Esophagus squamous epithelium (tissue), 5 donors: ENCODE results near the gene HMCN2. TPM values are rescaled to one million over a fixed set of nuclear protein-coding genes. Genes with fewer than 3 reads are reported as not detected.

Experiments used
- DNase-seq: peaks from one replicate; lab custom pipeline; 2025; lab: John Stamatoyannopoulos, UW
- H3K27ac ChIP-seq, 4 donors: fragments of 200-600 bp; sonication (generic); one replicate each; pipeline ENCODE4 v1.5.1; 2016 to 2019; ENCODE audit warnings: mild to moderate bottlenecking in 1 of 4
- H3K27me3 ChIP-seq, 4 donors: fragments of 200-600 bp; sonication (generic); 1 replicate in 3 of 4; 2 replicates in 1 of 4; pipeline versions ENCODE4 v1.5.1 to v1.6.0; 2017 to 2021; ENCODE audit warnings: antibody characterized with exemption in 1 of 4
- H3K36me3 ChIP-seq, 3 donors: fragments of 200-600 bp; sonication (generic); one replicate each; pipeline ENCODE4 v1.5.1; 2016 to 2019
- H3K4me1 ChIP-seq, 3 donors: fragments of 200-600 bp; sonication (generic); one replicate each; pipeline ENCODE4 v1.5.1; 2017 to 2019
- H3K4me3 ChIP-seq, 4 donors: fragments of 200-600 bp; sonication (generic); 1 replicate in 3 of 4; 2 replicates in 1 of 4; pipeline ENCODE4 v1.5.1; 2016 to 2019; ENCODE audit warnings: mild to moderate bottlenecking in 2 of 4, moderate library complexity in 1 of 4
- H3K9me3 ChIP-seq, 3 donors: fragments of 200-600 bp; sonication (generic); one replicate each; pipeline ENCODE4 v1.5.1; 2016 to 2019
- POLR2A ChIP-seq, 4 donors: fragments of 450-650 bp; IDR thresholded peaks; one replicate each; pipeline ENCODE4 v1.6.1; 2017; ENCODE audit warnings: antibody characterized with exemption in 4 of 4, mild to moderate bottlenecking in 4 of 4, moderate library complexity in 3 of 4
- WGBS, 2 donors: methylation state at CpG; one replicate each; pipeline ENCODE4 v1.1.5; 2018; 5-methylcytosine and 5-hydroxymethylcytosine counted together
- intact Hi-C: fragments of 100-400 bp; cut with DNase I; formaldehyde crosslinking; loops from one replicate; pipeline ENCODE4 v1.15.0; 2022
- total RNA-seq, 4 donors: library from RNA; depleted of rRNA; stranded (reverse); fragments of >200 nt; gene quantifications; one replicate each; pipeline ENCODE4 v1.1.0, GENCODE V29; 2016
- TF ChIP-seq, protein P1 (sequence below), 6 experiments: fragments of 450-650 bp in 4 of 6; fragments of 200-600 bp in 2 of 6; sonication (generic) in 2 of 6; IDR thresholded peaks; one replicate each; pipeline ENCODE4 v1.5.1; 2016 to 2019; ENCODE audit warnings: antibody characterized with exemption in 6 of 6, mild to moderate bottlenecking in 4 of 6, moderate library complexity in 4 of 6
- donor health status: DM: yes; HTN: yes; CAD: no.

Gene HMCN2
- total RNA-seq, 4 donors from 2014 or later = 0.53 to 4.8 (median 0.78) TPM

DNA sequence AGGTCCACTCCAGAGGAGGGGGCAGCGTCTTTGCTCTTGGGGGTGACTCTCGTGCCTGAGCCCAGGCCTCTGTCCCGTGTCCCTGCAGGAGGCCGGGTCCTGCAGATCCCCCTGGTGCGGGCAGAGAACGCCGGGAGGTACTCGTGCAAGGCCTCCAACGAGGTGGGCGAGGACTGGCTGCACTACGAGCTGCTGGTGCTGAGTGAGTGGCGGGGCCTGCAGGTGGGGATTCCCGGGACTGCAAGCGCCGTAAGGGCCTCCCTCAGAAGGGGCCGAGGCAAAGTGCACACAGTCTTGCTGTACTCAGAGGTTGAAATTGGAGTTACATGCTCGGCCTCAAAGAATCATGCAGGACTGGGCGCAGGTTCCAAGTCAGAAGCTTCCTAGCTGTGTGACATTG lies 116.5 kb downstream of the HMCN2 start:
- H3K27ac ChIP-seq = no peak overlapping the region
- no peaks in the 10 kb centered on the region for H3K4me1 ChIP-seq
- H3K27me3 ChIP-seq = peaks cover 0 to 40% (median 0%) of the 10 kb centered on the region in 4 donors
- intact Hi-C loops = no loop called here
- H3K4me3 ChIP-seq = no peak overlapping the region
- no peaks in the 10 kb centered on the region for H3K36me3 ChIP-seq
- H3K9me3 ChIP-seq = no peaks in the 10 kb centered on the region
- no peak for TF ChIP-seq POLR2A (IDR thresholded peaks at IDR 0.05)
- TF ChIP-seq, protein P1, sequence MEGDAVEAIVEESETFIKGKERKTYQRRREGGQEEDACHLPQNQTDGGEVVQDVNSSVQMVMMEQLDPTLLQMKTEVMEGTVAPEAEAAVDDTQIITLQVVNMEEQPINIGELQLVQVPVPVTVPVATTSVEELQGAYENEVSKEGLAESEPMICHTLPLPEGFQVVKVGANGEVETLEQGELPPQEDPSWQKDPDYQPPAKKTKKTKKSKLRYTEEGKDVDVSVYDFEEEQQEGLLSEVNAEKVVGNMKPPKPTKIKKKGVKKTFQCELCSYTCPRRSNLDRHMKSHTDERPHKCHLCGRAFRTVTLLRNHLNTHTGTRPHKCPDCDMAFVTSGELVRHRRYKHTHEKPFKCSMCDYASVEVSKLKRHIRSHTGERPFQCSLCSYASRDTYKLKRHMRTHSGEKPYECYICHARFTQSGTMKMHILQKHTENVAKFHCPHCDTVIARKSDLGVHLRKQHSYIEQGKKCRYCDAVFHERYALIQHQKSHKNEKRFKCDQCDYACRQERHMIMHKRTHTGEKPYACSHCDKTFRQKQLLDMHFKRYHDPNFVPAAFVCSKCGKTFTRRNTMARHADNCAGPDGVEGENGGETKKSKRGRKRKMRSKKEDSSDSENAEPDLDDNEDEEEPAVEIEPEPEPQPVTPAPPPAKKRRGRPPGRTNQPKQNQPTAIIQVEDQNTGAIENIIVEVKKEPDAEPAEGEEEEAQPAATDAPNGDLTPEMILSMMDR (IDR thresholded peaks at IDR 0.05) = no peak
- WGBS, 2 donors = 80% methylated on average over 1 of the region's 18 CpGs; no CpG with 5 or more reads in 1 of the 2 donors
- DNase-seq = no peak

DNA sequence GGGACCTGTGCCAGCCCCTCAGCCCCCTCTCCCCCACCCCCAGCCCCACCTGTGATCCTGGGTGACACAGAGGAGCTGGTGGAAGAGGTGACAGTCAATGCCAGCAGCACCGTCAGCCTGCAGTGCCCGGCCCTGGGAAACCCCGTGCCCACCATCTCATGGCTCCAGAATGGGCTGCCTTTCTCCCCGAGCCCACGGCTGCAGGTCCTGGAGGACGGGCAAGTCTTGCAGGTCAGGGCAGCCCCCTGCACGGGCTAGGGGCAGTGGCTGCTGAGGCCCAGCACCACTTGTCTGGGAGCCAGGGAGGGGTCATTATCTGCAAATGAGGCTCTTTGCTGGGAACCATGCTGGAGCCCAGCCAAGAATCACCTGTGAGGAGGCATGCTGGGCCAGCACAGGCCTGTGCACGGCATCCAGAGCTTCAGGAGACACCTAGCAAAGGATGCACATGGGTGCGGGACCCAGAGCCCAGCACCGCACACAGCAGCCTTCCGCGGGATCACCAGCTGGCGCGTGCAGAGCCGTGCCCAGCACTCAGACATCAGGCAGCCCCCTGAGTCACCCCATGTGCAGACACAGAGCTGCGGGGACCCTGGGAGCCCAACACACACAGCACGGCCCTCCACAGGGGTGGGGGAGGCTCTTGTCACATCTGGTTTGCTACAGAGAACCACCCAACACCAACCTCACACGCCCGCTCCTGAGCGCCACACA lies 117.2 kb downstream of the HMCN2 start:
- TF ChIP-seq, protein P1 (IDR thresholded peaks at IDR 0.05) = no peak
- TF ChIP-seq POLR2A (IDR thresholded peaks at IDR 0.05) = no peak
- Histone ChIP-seq H3K4me1 (no peaks in the 10 kb centered on the region), H3K36me3 (no peaks in the 10 kb centered on the region), H3K4me3 (no peak overlapping the region), H3K27ac (no peak overlapping the region), H3K9me3 (no peaks in the 10 kb centered on the region), H3K27me3 (peaks cover 0 to 40% (median 0%) of the 10 kb centered on the region in 4 donors)
- 78% methylated on average over 6 of the region's 20 CpGs; no CpG with 5 or more reads in 1 of the 2 donors for WGBS, 2 donors
- intact Hi-C loops = no loop called here
- no peak for DNase-seq

DNA sequence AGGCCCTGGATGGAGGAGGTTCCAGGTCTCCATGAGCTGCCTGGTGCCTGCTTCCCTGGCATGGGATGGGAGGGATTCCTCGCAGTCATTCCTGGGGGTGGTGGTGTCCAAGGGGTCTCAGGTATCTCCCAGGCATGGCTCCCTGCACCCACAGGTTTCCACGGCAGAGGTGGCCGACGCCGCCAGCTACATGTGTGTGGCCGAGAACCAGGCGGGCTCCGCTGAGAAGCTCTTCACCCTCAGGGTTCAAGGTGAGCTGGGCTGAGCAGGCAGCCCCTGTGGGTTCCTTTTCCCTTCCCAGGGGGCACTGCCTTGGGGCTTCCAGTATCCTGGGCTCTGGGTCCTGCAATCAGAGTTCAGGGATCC lies 117.8 kb downstream of the HMCN2 start:
- TF ChIP-seq POLR2A (IDR thresholded peaks at IDR 0.05) = no peak
- TF ChIP-seq, protein P1 (IDR thresholded peaks at IDR 0.05) = no peak
- Histone ChIP-seq H3K9me3 (no peaks in the 10 kb centered on the region), H3K4me1 (no peaks in the 10 kb centered on the region), H3K27ac (no peak overlapping the region), H3K36me3 (no peaks in the 10 kb centered on the region), H3K27me3 (peaks cover 0 to 40% (median 0%) of the 10 kb centered on the region in 4 donors), H3K4me3 (no peak overlapping the region)
- no peak for DNase-seq
- intact Hi-C loops = no loop called here
- WGBS, 2 donors = 73 to 100% methylated on average over 1 to 3 of the region's 8 CpGs

DNA sequence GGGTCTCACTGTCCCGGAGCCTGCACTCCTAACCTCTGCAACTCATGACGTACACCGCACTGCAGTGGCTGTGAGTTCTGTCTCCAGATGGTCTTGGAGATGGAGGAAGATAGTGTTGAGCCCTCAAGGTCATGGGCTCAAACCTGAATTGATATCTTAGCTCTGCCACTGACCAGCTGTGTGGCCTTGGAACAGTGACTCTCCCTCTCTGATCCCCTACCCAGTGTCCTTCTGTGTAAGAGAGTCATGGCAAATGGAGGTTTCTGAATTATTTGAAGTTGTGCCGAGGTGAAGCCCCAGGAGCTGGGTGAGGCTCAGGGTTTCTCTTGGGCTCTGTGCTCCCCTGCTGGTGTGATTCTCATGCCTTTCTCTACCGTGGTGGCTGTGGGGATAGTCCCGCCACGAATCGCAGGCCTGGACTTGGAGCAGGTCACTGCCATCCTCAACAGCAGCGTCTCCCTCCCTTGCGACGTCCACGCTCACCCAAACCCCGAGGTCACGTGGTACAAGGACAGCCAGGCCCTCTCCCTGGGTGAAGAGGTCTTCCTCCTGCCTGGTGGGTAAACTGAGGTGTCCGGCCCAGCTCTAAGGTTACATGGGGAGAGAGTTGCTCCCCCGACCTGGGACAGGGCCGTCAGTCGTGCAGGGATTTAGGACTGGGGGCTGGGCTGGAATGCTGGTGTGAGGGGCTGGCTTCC lies 118.6 kb downstream of the HMCN2 start:
- H3K4me1 ChIP-seq = no peaks in the 10 kb centered on the region
- no peak for DNase-seq
- peaks cover 0 to 40% (median 0%) of the 10 kb centered on the region in 4 donors for H3K27me3 ChIP-seq
- H3K36me3 ChIP-seq = no peaks in the 10 kb centered on the region
- no peak overlapping the region for H3K27ac ChIP-seq
- no peaks in the 10 kb centered on the region for H3K9me3 ChIP-seq
- 70 to 95% methylated on average over 3 to 5 of the region's 18 CpGs for WGBS, 2 donors
- TF ChIP-seq, protein P1 (IDR thresholded peaks at IDR 0.05) = no peak
- no peak for TF ChIP-seq POLR2A (IDR thresholded peaks at IDR 0.05)
- no peak overlapping the region for H3K4me3 ChIP-seq
- intact Hi-C loops = no loop called here

DNA sequence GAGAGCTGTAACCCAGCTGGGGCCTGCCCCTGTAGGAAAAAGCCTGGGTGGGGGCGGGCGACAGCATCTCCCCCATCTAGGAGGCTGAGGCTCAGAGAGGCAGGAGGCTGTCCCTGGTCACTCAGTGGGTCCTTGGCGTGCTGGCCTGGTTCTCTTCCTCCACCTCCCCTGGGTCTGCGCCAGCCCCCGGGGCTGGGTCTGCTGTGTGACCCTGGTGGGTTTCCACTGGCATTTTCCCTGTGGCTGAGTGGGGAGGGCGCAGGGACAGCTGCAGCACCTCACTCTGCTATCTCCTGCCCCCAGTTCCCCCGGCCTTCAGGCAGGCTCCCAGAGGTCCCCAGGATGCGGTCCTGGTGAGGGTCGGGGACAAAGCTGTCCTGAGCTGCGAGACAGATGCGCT lies 119.7 kb downstream of the HMCN2 start:
- Histone ChIP-seq H3K27me3 (peaks cover 0 to 40% (median 0%) of the 10 kb centered on the region in 4 donors), H3K9me3 (no peaks in the 10 kb centered on the region), H3K36me3 (no peaks in the 10 kb centered on the region), H3K4me1 (no peaks in the 10 kb centered on the region), H3K27ac (no peak overlapping the region), H3K4me3 (no peak overlapping the region)
- intact Hi-C loops = no loop called here
- DNase-seq = no peak
- WGBS, 2 donors = 94% methylated on average over 3 of the region's 11 CpGs; no CpG with 5 or more reads in 1 of the 2 donors
- no peak for TF ChIP-seq POLR2A (IDR thresholded peaks at IDR 0.05)
- TF ChIP-seq, protein P1 (IDR thresholded peaks at IDR 0.05) = no peak
